GM10248 (cell line): ENCODE data around the gene SLC38A11.
"Not testable (repeated sequence)": the region's sequence is repeated elsewhere in the genome, so short reads cannot be mapped to it uniquely, and the experiment has no call there.

Experiments
- CTCF ChIA-PET: fragments of 300-600 bp; sonication (Branson Sonifier 250); formaldehyde crosslinking; extraction: SDS; loops from one replicate; lab custom pipeline; 2021; ENCODE audit warnings: antibody characterized with exemption; lab: Yijun Ruan, JAX
- POLR2A ChIA-PET: fragments of 350-650 bp; sonication (Branson Sonifier 250); formaldehyde crosslinking; extraction: SDS; loops from one replicate; lab custom pipeline; 2020; ENCODE audit warnings: antibody characterized with exemption; lab: Yijun Ruan, JAX
- DNase-seq: peaks from one replicate; pipeline ENCODE4 v3.0.0; 2012; ENCODE audit errors: extremely low spot score
- CTCF ChIP-seq: IDR thresholded peaks from 2 replicates; pipeline ENCODE4 v1.5.1; 2012; ENCODE audit warnings: mild to moderate bottlenecking, low read depth; ENCODE audit errors: extremely low read depth, missing control alignments, control extremely low read depth

SLC38A11 gene, protein sequence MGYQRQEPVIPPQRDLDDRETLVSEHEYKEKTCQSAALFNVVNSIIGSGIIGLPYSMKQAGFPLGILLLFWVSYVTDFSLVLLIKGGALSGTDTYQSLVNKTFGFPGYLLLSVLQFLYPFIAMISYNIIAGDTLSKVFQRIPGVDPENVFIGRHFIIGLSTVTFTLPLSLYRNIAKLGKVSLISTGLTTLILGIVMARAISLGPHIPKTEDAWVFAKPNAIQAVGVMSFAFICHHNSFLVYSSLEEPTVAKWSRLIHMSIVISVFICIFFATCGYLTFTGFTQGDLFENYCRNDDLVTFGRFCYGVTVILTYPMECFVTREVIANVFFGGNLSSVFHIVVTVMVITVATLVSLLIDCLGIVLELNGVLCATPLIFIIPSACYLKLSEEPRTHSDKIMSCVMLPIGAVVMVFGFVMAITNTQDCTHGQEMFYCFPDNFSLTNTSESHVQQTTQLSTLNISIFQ

DNA sequence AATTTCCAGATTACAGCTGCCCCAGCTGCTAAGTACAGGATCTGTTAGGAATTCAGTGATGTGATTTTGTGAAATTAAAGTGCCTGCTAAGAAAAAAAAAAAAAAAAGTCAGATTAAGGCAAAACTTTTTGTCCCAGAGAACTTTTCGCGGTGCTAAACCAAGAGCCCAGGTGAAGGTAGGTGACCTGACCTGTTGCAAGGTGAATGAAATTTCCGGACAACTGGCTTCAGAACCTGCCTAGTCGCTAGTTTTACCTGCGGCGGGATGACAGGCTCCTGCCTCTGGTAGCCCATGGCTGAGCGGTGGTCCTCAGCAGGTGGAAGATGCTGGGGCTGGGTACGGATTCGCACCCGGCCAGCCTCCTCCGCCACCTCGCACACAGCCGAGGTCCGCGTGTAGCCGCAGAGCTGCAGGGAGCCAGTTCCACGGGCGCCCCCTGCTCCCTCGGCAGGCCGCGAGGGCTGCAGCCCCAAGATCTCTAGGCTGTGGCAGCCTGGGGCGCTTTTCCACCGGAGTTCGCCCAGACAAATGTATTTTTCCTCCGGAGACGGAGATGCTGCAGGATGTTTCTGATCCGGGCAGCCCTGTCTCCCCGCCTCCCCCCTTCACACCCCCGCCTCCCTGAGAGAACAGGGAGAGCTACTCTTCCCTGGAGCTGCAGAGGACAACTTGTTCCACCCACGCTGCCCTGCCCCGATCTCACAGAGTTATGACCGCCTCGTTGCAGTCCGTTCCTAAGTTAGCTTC lies at the start of gene SLC38A11:
SLC38A11 (minus strand) TSS at position 572 of the 748 bp plus-strand sequence; CDS start at position 294, 278 bp downstream.
- POLR2A ChIA-PET: no interaction called here
- TF ChIP-seq CTCF: no peak
- no peak for DNase-seq
- CTCF ChIA-PET: interaction anchor here (1.4 kb wide), 1 partner anchor 34 kb away, joined by 3 read pairs; no protein-coding TSS in a partner anchor

- ChIA-PET CTCF (no interaction called here), POLR2A (no interaction called here)
These were observed 48.3 kb upstream of the SLC38A11 start for GRCh38 chr2:165003443-165004130.

DNA sequence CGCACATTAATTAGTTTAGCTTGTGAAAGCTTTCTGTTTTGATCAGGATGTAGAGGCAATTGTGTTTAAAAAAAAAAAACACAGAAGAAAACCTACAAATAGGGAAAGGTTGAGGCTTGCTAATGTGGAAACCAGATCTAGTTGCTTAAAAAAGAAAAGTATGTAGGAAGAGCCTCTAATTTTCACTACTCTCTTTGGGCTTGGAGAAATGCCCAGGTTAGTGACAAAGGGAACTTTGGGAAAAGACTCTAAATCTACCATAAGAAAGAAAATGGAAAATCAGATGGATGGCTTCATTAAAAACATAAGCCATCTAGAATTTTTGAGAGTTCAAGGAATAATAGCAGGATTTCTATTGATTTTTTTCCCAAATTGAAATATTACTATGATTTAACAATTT lies 47.3 kb upstream of the SLC38A11 start:
- CTCF ChIA-PET: no interaction called here
- no peak for DNase-seq
- POLR2A ChIA-PET: no interaction called here
- TF ChIP-seq CTCF: no peak

More at GRCh38 chr2:165003443-165004130, 48.3 kb upstream of the SLC38A11 start:
- DNase-seq: no peak
- TF ChIP-seq CTCF: no peak

GRCh38 chr2:164994664-164995299 lies 39.5 kb upstream of the SLC38A11 start:
- DNase-seq, POLR2A ChIA-PET: not testable (repeated sequence)
- CTCF ChIA-PET: interaction anchor here (2.5 to 3.4 kb wide), 3 partner anchors 20 to 209 kb away, joined by 10 to 19 read pairs (median 15); partner anchors contain the start of gene SCN3A

DNA sequence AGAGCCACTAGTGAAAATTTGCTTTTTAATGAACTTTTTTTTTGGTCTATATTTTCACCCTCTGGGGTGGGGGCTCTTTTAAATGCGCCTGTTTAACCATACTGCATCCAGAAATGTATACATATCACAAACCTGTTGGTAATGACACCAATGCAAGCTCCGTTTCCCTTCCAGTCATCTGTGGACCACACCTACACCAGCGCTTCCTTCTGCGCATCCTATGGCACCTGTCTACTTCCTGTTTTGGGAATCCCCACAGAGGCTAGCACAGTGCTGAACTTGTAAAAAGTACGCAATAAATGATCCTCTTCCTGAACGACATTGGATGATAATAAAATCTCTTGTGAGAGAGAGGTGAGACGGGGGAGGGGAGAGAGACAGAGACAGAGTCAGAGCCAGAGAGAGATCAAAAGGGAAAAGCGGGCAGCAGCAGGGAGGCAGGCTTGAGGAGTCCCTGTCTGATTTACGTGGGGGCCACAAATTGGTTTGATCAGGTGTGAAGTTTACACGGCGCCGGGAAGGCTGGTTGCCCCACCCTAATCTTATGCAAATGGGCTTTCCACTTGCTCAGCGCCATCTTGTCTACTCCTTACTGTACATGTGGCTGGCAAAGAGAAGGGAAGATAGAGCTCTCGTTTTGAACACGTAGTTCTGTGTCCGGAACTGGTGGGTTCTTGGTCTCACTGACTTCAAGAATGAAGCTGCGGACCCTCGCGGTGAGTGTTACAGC lies 38.1 kb upstream of the SLC38A11 start:
- no peak for DNase-seq
- ChIA-PET POLR2A (no interaction called here), CTCF (interaction anchor here (0.6 to 3.4 kb wide), 10 partner anchors 11 to 298 kb away, joined by 3 to 19 read pairs (median 8); partner anchors contain the start of gene SCN3A)
- no peak for TF ChIP-seq CTCF

DNA sequence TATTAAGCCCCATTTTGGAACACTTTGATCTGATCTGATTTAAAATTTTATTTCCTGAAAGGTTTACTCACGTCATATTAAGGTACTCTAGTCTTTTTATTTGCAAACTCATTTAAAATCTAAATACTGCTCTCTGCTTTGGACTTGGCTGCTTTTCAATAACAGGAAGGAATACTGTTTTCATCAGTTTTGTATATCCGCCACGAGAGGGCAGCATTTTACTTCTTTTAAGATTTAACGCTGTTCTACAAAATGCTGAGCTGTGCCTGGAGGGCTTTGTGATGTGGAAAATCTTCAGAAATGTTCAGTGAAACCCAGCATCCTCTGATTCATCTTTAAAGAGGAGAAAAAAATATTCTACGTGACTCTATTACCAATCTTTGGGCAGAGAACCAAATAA lies 37.5 kb upstream of the SLC38A11 start:
- DNase-seq: peak; percentile 13
- TF ChIP-seq CTCF: peak; percentile 58
- ChIA-PET CTCF (interaction anchor here (0.6 to 3.4 kb wide), 11 partner anchors 11 to 301 kb away, joined by 3 to 19 read pairs (median 5); partner anchors contain the start of gene SCN3A), POLR2A (no interaction called here)

DNA sequence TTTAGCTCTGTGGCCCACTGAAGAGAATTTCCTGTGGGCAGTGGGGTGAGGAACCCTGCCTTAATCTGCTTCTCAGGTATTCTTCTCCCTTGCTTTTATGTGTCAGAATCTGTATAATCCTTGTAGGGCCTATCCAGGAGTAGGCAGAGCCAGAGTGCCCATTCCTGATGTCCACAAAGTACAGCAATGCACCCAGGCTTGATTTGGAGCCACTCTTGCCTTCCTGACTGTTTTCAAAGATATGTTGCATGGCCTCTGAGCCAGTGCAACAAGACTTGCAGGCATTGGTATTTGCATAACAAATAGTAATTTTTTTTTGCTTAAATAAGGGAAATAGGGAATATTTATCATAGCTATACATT lies 36.7 kb upstream of the SLC38A11 start:
- POLR2A ChIA-PET, DNase-seq: not testable (repeated sequence)
- CTCF ChIA-PET: interaction anchor here (1.3 to 3.2 kb wide), 4 partner anchors 10 to 302 kb away, joined by 4 to 19 read pairs (median 13); no protein-coding TSS in a partner anchor

DNA sequence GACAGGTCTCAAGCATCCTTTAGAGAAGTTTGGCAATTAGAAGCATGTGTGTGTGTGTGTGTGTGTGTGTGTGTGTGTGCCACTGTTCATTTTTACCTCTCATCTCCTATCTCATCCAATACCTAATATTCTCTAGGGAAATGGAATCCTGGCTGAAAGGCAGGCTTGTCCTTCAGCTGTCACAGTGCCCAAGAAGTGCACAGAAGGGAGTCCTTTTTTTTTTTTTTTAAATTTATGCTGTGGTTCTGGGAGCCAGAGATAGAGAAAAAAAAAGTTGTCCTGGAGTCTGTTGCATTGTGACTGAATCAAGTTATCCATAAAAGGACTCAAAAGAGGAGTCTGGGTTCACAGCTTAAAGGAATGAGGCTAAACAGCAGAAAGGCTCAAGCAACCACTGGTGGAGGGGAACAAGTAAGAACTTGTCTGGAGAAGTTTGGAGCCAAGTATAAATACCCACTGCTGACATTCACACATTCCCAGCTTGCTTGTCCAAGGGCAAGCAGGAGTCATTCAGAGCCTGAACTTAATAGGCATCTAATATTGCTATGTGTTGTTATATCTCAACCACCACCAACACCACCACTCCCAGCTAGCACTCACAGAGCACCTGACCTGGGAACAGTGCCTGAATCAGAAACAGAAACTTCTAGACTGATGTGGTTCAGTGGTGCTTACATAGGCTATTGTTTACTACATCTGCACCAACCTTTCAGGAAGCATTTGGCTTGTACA lies 36.2 kb upstream of the SLC38A11 start:
- DNase-seq, POLR2A ChIA-PET: not testable (repeated sequence)
- CTCF ChIA-PET: interaction anchor here (1.3 to 3.2 kb wide), 4 partner anchors 9 to 302 kb away, joined by 4 to 19 read pairs (median 13); no protein-coding TSS in a partner anchor
